GM19467 (cell line): Measurements from ENCODE around the gene PLEKHA6.

Experiments used
- ATAC-seq: cut with Tn5 transposase; IDR thresholded peaks from one replicate; pipeline ENCODE4 v1.9.1; 2021; ENCODE audit warnings: mild to moderate bottlenecking, moderate library complexity; ENCODE audit not compliant: unreplicated experiment

Gene PLEKHA6

GRCh38 chr1:204192589-204193352 lies 167.0 kb downstream of the PLEKHA6 start:
- ATAC-seq: no peak

DNA sequence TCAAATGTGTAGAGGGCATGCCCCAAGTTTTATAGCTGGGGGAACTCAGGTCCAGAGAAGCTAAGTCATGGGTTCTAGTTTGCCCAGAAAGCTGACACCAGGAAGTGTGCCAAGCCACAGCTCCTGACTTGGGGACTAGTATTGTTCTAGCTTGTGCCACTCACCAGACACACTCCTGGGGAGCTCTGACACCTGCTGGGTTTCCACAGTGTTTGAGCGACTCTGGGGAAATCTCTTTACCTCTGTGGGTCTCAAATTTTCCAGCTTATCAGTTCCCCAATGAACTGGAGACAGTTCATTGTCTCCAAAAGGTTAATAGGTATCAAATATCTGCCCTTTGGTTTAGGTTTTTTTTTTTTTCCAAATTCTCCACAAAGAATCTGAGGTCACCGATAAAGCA lies 167.7 kb downstream of the PLEKHA6 start:
- no peak for ATAC-seq

- ATAC-seq: no peak
Observed at GRCh38 chr1:204191456-204191855, 168.3 kb downstream of the PLEKHA6 start.

GRCh38 chr1:204190212-204191211 lies 169.2 kb downstream of the PLEKHA6 start:
- no peak for ATAC-seq

- ATAC-seq: no peak
Observed at GRCh38 chr1:204188959-204189639, 170.6 kb downstream of the PLEKHA6 start.

GRCh38 chr1:204186597-204186996 lies 173.1 kb downstream of the PLEKHA6 start:
- no peak for ATAC-seq

DNA sequence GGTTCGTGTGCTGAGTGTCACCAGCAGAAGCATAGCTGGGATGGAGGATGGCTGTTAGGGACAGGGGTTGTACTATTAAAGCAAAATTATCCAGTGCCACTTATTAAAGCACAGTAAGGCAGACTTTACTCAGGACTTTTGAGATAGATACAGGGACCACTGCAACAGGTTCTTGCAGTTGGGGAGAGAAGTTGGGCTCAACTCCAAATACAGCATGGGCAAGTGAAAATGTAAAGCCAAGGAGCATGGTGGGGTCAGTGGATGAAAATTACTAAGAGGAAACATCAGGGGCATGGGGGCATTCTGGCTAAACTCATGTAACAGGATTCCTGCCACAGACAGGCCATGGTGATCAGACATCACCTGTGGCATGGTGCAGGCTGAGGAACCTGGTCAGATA lies 178.6 kb downstream of the PLEKHA6 start:
- ATAC-seq: no peak

GRCh38 chr1:204180133-204180532 lies 179.6 kb downstream of the PLEKHA6 start:
- no peak for ATAC-seq

DNA sequence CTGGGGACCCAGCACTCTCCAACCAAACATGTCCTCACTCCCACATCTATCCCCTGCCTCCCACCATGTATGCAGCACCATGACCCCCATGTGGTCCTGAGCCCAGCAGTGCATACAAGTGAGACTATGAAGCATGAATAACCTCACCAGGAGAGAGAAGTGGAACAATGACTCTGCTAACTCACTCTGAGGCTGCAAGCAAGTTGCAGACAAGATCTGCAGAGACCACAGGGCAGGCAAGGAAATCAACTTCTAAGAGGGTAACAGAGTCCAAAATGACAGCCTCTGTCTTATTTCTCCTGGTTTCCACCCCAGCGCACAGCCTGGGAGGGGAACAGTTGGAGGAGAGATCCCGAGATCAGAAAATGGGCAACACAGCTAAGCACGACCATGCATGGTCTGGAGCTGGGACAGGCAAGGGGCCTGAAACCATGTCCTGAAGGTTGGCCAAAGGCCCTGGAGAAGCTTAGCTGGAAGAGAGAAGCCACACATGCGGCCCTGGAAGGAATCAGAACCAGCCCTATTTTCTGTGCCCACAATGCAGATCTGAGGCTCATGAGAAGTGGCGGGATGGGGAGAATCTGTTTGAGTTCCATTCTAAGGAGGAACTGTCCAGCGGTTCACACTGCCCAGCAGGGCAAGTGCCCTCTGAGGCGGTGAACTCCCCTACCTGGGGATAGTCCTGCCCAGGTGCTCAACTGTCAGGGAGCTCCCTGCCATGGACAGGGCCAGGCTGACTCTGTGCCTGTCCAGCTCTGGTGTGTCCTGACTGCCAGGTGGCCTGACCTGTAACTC lies 181.0 kb downstream of the PLEKHA6 start:
- no peak for ATAC-seq

GRCh38 chr1:204177133-204177532 lies 182.6 kb downstream of the PLEKHA6 start:
- ATAC-seq: no peak

- no peak for ATAC-seq
Observed at GRCh38 chr1:204176049-204176448, 183.7 kb downstream of the PLEKHA6 start.

DNA sequence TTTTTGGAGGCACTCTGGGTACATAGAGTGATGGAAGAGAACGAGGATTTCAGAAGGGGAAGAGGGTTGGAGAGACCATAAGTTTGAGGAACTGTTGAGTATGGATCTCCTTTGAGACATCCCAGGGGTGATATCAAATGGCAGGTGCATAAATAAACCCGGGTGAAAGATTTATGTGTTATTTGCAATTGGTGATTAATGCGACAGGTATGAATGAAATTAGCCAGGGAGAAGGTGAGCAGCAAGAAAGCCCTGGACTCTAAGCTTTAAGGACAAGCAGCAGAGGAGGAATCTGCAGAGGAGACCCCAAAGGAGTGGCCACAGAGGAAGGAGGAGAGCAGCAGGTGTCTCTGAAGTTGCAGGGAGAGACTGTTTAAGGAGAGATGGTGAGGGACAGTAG lies 184.8 kb downstream of the PLEKHA6 start:
- no peak for ATAC-seq

GRCh38 chr1:204172404-204173029 lies 187.2 kb downstream of the PLEKHA6 start:
- no peak for ATAC-seq

- no peak for ATAC-seq
Observed at GRCh38 chr1:204171751-204172178, 188.0 kb downstream of the PLEKHA6 start.

- ATAC-seq: no peak
Observed at GRCh38 chr1:204170494-204171155, 189.1 kb downstream of the PLEKHA6 start.

DNA sequence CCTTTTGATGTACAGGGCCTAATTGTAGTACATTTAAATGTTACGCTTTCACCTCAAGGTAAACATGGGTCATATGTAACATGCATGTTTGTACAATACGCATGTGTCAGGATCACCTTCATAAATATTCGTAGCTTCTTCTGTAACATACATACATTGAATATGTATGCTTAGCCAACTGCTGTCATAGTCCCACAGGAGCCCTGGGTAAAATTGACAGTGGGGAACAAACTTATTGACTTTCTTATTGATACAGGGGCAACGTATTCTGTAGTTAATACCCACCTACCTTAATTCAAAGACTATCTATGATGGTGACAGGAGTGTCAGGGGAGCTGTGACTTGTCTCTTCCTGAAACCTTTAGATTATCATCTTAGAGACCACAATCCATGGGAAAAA lies 189.9 kb downstream of the PLEKHA6 start:
- no peak for ATAC-seq
